ENCODE results near the gene IMPACT. TPM values are rescaled to one million over a fixed set of nuclear protein-coding genes. Genes with fewer than 3 reads are reported as not detected.

The IMPACT gene
- total and polyA plus RNA-seq, 2 donors (not counting 1 experiment from before 2014, with no cell fraction given): 5.0 to 11.1 TPM

DNA sequence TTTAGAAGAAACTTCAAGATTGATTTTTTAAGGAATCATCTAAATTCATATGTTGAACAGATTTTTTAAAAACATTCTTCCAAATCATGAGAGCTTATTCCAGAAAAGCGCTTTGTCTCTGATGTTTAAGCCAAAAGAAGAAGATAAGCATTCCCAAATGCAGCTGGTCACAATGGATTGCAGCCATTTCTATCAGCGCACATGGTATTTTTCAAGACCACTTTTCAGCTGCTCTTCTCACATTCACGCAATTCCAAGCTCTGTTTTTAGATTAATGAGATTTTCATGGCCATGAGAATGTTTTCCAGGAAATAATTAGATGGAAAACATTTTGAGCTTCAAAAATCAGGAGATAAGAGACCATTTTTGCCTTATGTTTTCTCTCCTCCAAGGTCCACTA lies 37.5 kb upstream of the IMPACT start:
- DNase-seq (no peak), ATAC-seq (ENCODE audit: low read depth) (no peak)
- no peak overlapping the region for H3K9ac ChIP-seq (ENCODE audit: low read length)
- peaks cover 0 to 2% (median 0%) of the 10 kb centered on the region in 3 donors for H3K9me3 ChIP-seq (ENCODE audit: control extremely low read depth in 1 of 3, control insufficient read depth in 2 of 3, insufficient read depth in 1 of 3, low read length in 2 of 3)
- no CpG with 5 or more reads among the region's 3 CpGs for WGBS (ENCODE audit: insufficient coverage)
- H3K36me3 ChIP-seq (replicated peaks in 1 of 2; ENCODE audit: control extremely low read depth in 1 of 2, control insufficient read depth in 1 of 2, extremely low read depth in 1 of 2, insufficient read depth in 2 of 2, low read length in 1 of 2): no peaks in the 10 kb centered on the region
- no peaks in the 10 kb centered on the region for H3K9me3 Mint-ChIP-seq (ENCODE audit: insufficient read depth)
- H3K4me1 Mint-ChIP-seq: no peaks in the 10 kb centered on the region
- peaks cover 21% of the 10 kb centered on the region for H3K27me3 Mint-ChIP-seq
- H3K27ac Mint-ChIP-seq: no peak overlapping the region
- no peaks in the 10 kb centered on the region for H3K4me1 ChIP-seq (ENCODE audit: control insufficient read depth in 2 of 2, insufficient read depth in 2 of 2, low read length in 2 of 2)
- ChIA-PET CTCF (no interaction called here), POLR2A (no interaction called here)
- intact Hi-C loops (cut with micrococcal nuclease): no loop called here
- no peaks in the 10 kb centered on the region for H3K79me2 ChIP-seq (ENCODE audit: control insufficient read depth, insufficient read depth, low read length)
- H2AFZ ChIP-seq (ENCODE audit: insufficient read depth, low read depth, low read length, poor library complexity, severe bottlenecking): no peak overlapping the region
- H3K4me2 ChIP-seq (replicated peaks; ENCODE audit: low read depth, low read length, poor library complexity, severe bottlenecking): no peak overlapping the region
- H3K27ac ChIP-seq (ENCODE audit: low read length in 2 of 2): no peak overlapping the region
- H3K4me3 Mint-ChIP-seq: no peak overlapping the region
- TF ChIP-seq EZH2 (IDR thresholded peaks at IDR 0.05; ENCODE audit: borderline replicate concordance, insufficient read depth, low read depth, low read length, poor library complexity, severe bottlenecking): no peak
- TF ChIP-seq, protein P1, sequence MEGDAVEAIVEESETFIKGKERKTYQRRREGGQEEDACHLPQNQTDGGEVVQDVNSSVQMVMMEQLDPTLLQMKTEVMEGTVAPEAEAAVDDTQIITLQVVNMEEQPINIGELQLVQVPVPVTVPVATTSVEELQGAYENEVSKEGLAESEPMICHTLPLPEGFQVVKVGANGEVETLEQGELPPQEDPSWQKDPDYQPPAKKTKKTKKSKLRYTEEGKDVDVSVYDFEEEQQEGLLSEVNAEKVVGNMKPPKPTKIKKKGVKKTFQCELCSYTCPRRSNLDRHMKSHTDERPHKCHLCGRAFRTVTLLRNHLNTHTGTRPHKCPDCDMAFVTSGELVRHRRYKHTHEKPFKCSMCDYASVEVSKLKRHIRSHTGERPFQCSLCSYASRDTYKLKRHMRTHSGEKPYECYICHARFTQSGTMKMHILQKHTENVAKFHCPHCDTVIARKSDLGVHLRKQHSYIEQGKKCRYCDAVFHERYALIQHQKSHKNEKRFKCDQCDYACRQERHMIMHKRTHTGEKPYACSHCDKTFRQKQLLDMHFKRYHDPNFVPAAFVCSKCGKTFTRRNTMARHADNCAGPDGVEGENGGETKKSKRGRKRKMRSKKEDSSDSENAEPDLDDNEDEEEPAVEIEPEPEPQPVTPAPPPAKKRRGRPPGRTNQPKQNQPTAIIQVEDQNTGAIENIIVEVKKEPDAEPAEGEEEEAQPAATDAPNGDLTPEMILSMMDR (IDR thresholded peaks at IDR 0.05): no peak
- H3K4me3 ChIP-seq (ENCODE audit: control extremely low read depth in 1 of 5, extremely low read depth in 1 of 5, insufficient read depth in 1 of 5, low read depth in 2 of 5, low read length in 4 of 5): no peak overlapping the region
- H4K20me1 ChIP-seq (ENCODE audit: control insufficient read depth, insufficient read depth, low read length, poor library complexity, severe bottlenecking): no peaks in the 10 kb centered on the region
- no peaks in the 10 kb centered on the region for H3K27me3 ChIP-seq (replicated peaks in 1 of 4; ENCODE audit: control extremely low read depth in 1 of 4, control insufficient read depth in 3 of 4, insufficient read depth in 4 of 4, low read length in 3 of 4)

DNA sequence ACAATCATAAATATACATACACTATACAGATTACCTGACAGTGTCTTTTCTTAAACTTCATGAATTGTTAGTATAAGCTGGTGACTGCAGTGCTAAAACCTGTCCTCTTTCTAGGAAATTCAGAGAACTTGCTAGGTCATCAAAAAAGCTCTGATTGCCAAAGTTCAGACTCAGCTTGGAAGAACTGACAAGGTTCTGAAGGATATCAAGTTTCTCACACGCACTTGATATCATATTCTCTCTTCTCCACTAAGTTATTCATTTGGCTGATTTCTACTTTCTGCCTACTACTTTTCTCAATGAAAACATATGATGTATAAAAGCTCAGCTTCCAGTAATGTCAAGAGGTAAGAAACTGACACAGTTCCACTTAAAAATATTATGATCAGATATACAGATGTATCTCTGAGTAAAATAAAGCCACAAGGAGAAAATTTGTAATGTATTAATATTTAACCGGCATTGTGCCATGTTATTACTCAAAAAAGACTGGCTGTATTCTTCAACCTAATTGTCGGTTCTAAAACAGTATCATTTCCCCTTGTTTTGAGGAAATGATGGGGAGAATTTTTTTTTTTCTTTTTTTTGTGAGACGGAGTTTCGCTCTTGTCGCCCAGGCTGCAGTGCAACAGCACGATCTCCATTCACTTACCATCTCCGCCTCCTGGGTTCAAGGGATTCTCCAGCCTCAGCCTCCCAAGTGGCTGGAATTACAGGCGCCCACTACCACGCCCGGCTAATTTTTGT lies 31.2 kb upstream of the IMPACT start:
- Histone ChIP-seq H3K36me3 (replicated peaks in 1 of 2; ENCODE audit: control extremely low read depth in 1 of 2, control insufficient read depth in 1 of 2, extremely low read depth in 1 of 2, insufficient read depth in 2 of 2, low read length in 1 of 2) (no peaks in the 10 kb centered on the region), H3K9ac (ENCODE audit: low read length) (no peak overlapping the region), H4K20me1 (ENCODE audit: control insufficient read depth, insufficient read depth, low read length, poor library complexity, severe bottlenecking) (no peaks in the 10 kb centered on the region), H3K9me3 (ENCODE audit: control extremely low read depth in 1 of 3, control insufficient read depth in 2 of 3, insufficient read depth in 1 of 3, low read length in 2 of 3) (peaks cover 0 to 12% (median 0%) of the 10 kb centered on the region in 3 donors), H3K27ac (ENCODE audit: low read length in 2 of 2) (no peak overlapping the region), H3K79me2 (ENCODE audit: control insufficient read depth, insufficient read depth, low read length) (no peaks in the 10 kb centered on the region), H3K27me3 (replicated peaks in 1 of 4; ENCODE audit: control extremely low read depth in 1 of 4, control insufficient read depth in 3 of 4, insufficient read depth in 4 of 4, low read length in 3 of 4) (peaks cover 0 to 7% (median 2%) of the 10 kb centered on the region in 4 experiments), H3K4me3 (ENCODE audit: control extremely low read depth in 1 of 5, extremely low read depth in 1 of 5, insufficient read depth in 1 of 5, low read depth in 2 of 5, low read length in 4 of 5) (no peak overlapping the region), H3K4me2 (replicated peaks; ENCODE audit: low read depth, low read length, poor library complexity, severe bottlenecking) (no peak overlapping the region), H3K4me1 (ENCODE audit: control insufficient read depth in 2 of 2, insufficient read depth in 2 of 2, low read length in 2 of 2) (peaks cover 7 to 13% of the 10 kb centered on the region in 2 donors), H2AFZ (ENCODE audit: insufficient read depth, low read depth, low read length, poor library complexity, severe bottlenecking) (no peak overlapping the region)
- H3K4me1 Mint-ChIP-seq: peaks cover 16% of the 10 kb centered on the region
- TF ChIP-seq EZH2 (IDR thresholded peaks at IDR 0.05; ENCODE audit: borderline replicate concordance, insufficient read depth, low read depth, low read length, poor library complexity, severe bottlenecking): no peak
- TF ChIP-seq, protein P1 (IDR thresholded peaks at IDR 0.05): no peak
- H3K27ac Mint-ChIP-seq: no peak overlapping the region
- no peaks in the 10 kb centered on the region for H3K9me3 Mint-ChIP-seq (ENCODE audit: insufficient read depth)
- ATAC-seq (ENCODE audit: low read depth) (no peak), DNase-seq (peak; percentile 13)
- intact Hi-C loops (cut with micrococcal nuclease): no loop called here
- H3K4me3 Mint-ChIP-seq: no peak overlapping the region
- CTCF ChIA-PET: no interaction called here
- no CpG with 5 or more reads among the region's 11 CpGs for WGBS (ENCODE audit: insufficient coverage)
- H3K27me3 Mint-ChIP-seq: peaks cover 32% of the 10 kb centered on the region
- POLR2A ChIA-PET: no interaction called here
